K562 (cell line): ENCODE measurements around the gene USP10. TPM values are rescaled to one million over a fixed set of nuclear protein-coding genes. Genes with fewer than 3 reads are reported as not detected.

Experiments used
- ATAC-seq: fragments of 200-7000 bp; cut with Tn5 transposase; 3 replicates; pipeline ENCODE4 v1.9.1; 2020; ENCODE audit warnings: moderate library complexity
- BruUV-seq: library from RNA; stranded (reverse); fragments of 400-500 nt; replicated peaks from 2 replicates; lab custom pipeline; 2021; lab: Mats Ljungman, UMichigan
- CTCF ChIA-PET: fragments of 300-600 bp; formaldehyde crosslinking; extraction: SDS; loops from one replicate; lab custom pipeline; 2021; ENCODE audit warnings: low intra/inter-chr PET ratio; lab: Yijun Ruan, JAX
- POLR2A ChIA-PET: fragments of 300-600, 350-650 bp; sonication (Branson Sonifier 250); formaldehyde crosslinking; extraction: SDS; loops from one replicate; lab custom pipeline; 2021; ENCODE audit warnings: antibody characterized with exemption, inconsistent platforms; lab: Yijun Ruan, JAX
- DNase-seq, 4 experiments: peaks; one replicate each; pipeline versions ENCODE4 v3.0.0 to v3.0.0-alpha.2; 2011 to 2018; ENCODE audit warnings: low spot score in 3 of 4, mixed read lengths in 3 of 4; ENCODE audit errors: extremely low read depth in 1 of 4
- FAIRE-seq: peaks from 2 replicates; lab custom pipeline; 2011; peaks lifted over from hg19 to GRCh38; lab: Jason Lieb, UNC
- H2AFZ ChIP-seq: 2 replicates; pipeline ENCODE4 v1.6.0; 2011; ENCODE audit warnings: low read depth, low read length, control low read depth, inconsistent platforms
- H3K27ac ChIP-seq: fragments of 200-600 bp; 3 replicates; pipeline ENCODE4 v1.8.0; 2011; ENCODE audit warnings: low read depth, mild to moderate bottlenecking, control low read depth, inconsistent platforms, low read length, moderate library complexity, mixed read lengths; ENCODE audit errors: extremely low read depth
- H3K27me3 ChIP-seq, 2 experiments: fragments of 300-600 bp in 1 of 2; 2 replicates in 1 of 2; 3 replicates in 1 of 2; pipeline versions ENCODE4 v1.6.0 to v1.8.0; 2011; ENCODE audit warnings: inconsistent platforms in 2 of 2, low read length in 2 of 2, mild to moderate bottlenecking in 1 of 2, mixed read lengths in 1 of 2, moderate library complexity in 1 of 2; ENCODE audit not compliant: control insufficient read depth in 2 of 2, insufficient read depth in 2 of 2
- H3K36me3 ChIP-seq: fragments of 300-600 bp; 3 replicates; pipeline ENCODE4 v1.8.0; 2011; ENCODE audit warnings: mild to moderate bottlenecking, low read length, inconsistent platforms; ENCODE audit not compliant: control insufficient read depth, insufficient read depth
- H3K4me1 ChIP-seq, 2 experiments: fragments of 200-600 bp in 1 of 2; replicated peaks in 1 of 2; 2 replicates in 1 of 2; 3 replicates in 1 of 2; pipeline versions ENCODE4 v1.5.1 to v1.8.0; 2011; ENCODE audit warnings: inconsistent platforms in 2 of 2, low read length in 2 of 2, mild to moderate bottlenecking in 1 of 2, mixed read lengths in 1 of 2, moderate library complexity in 1 of 2; ENCODE audit not compliant: control insufficient read depth in 2 of 2, insufficient read depth in 2 of 2
- H3K4me2 ChIP-seq: 2 replicates; pipeline ENCODE4 v1.6.1; 2011; ENCODE audit warnings: low read length, control low read depth, inconsistent platforms, mixed read lengths; ENCODE audit not compliant: insufficient read depth
- H3K4me3 ChIP-seq: fragments of 200-600 bp; sonication (generic), shearing (Covaris generic); 2 replicates; pipeline ENCODE4 v1.5.1; 2016; ENCODE audit warnings: control low read depth, inconsistent platforms
- H3K79me2 ChIP-seq: fragments of 200-600 bp; 3 replicates; pipeline ENCODE4 v1.8.0; 2011; ENCODE audit warnings: low read length, inconsistent platforms; ENCODE audit not compliant: control insufficient read depth, insufficient read depth
- H3K9ac ChIP-seq, 2 experiments: 2 replicates each; pipeline versions ENCODE4 v1.6.0 to v1.6.1; 2011; ENCODE audit warnings: low read depth in 2 of 2, low read length in 2 of 2, control low read depth in 1 of 2, inconsistent platforms in 1 of 2, mild to moderate bottlenecking in 1 of 2, mixed read lengths in 1 of 2; ENCODE audit not compliant: insufficient read depth in 1 of 2
- H3K9me1 ChIP-seq: one replicate; pipeline ENCODE4 v1.6.0; 2011; ENCODE audit warnings: inconsistent platforms, mild to moderate bottlenecking, low read length, moderate library complexity; ENCODE audit not compliant: control insufficient read depth, insufficient read depth
- H3K9me3 ChIP-seq: replicated peaks from 2 replicates; pipeline ENCODE4 v1.5.1; 2011; ENCODE audit warnings: low read depth, low read length, inconsistent platforms; ENCODE audit not compliant: control insufficient read depth, insufficient read depth
- H4K20me1 ChIP-seq: replicated peaks from 2 replicates; pipeline ENCODE4 v1.6.1; 2011; ENCODE audit warnings: low read length, inconsistent platforms, mixed read lengths; ENCODE audit not compliant: control insufficient read depth, insufficient read depth
- CAMTA2 ChIP-seq: fragments of 250-450 bp; sonication (Bioruptor Pico); conservative IDR thresholded peaks from 2 replicates; pipeline ENCODE4 v1.5.1; 2022
- CC2D1A ChIP-seq: fragments of 450-650 bp; IDR thresholded peaks from 2 replicates; pipeline ENCODE4 v1.6.1; 2017; ENCODE audit warnings: mild to moderate bottlenecking
- CEBPB ChIP-seq: fragments of 450-650 bp; IDR thresholded peaks from 2 replicates; pipeline ENCODE4 v1.6.1; 2016; ENCODE audit warnings: missing genetic modification characterization, missing compliant biosample characterization
- CREB1 ChIP-seq, 2 experiments: sonication (generic) in 1 of 2; formaldehyde crosslinking in 1 of 2; IDR thresholded peaks; 2 replicates each; pipeline versions ENCODE4 v1.6.1 to v1.8.0; 2012 to 2022; ENCODE audit warnings: inconsistent platforms in 1 of 2, mild to moderate bottlenecking in 1 of 2, missing genetic modification reagents in 1 of 2, moderate library complexity in 1 of 2
- CSDE1 ChIP-seq, 2 experiments: fragments of 450-650 bp; IDR thresholded peaks; 2 replicates each; pipeline ENCODE4 v1.6.1; 2016; ENCODE audit warnings: mild to moderate bottlenecking in 1 of 2
- E2F8 ChIP-seq: fragments of 450-650 bp; IDR thresholded peaks from 2 replicates; pipeline ENCODE4 v1.7.1; 2018; ENCODE audit warnings: mild to moderate bottlenecking, low read depth; ENCODE audit not compliant: partially characterized antibody
- POLR2H ChIP-seq: IDR thresholded peaks from 2 replicates; pipeline ENCODE4 v1.6.1; 2016; ENCODE audit warnings: missing genetic modification characterization, low read depth, mild to moderate bottlenecking, control low read depth, missing compliant biosample characterization, moderate library complexity
- ZNF124 ChIP-seq: sonication (generic); formaldehyde crosslinking; IDR thresholded peaks from 2 replicates; pipeline ENCODE4 v1.8.1; 2022; ENCODE audit warnings: missing genetic modification reagents
- WGBS: fragments of 100-300 bp; shearing (Covaris generic); methylation state at CpG from one replicate; pipeline ENCODE4 v1.1.6; 2016; ENCODE audit warnings: low coverage, mixed read lengths; ENCODE audit not compliant: insufficient coverage; ENCODE audit errors: missing lambda C conversion rate; 5-methylcytosine and 5-hydroxymethylcytosine counted together
- in situ Hi-C: fragments of 300-500 bp; cut with MboI; formaldehyde crosslinking; loops from 4 replicates; pipeline ENCODE4 v1.15.0; 2018; ENCODE audit warnings: inconsistent platforms, mixed read lengths
- intact Hi-C: fragments of 100-400 bp; cut with micrococcal nuclease; formaldehyde crosslinking; loops from 2 replicates; pipeline ENCODE4 v1.14.2; 2022
- polyA plus RNA-seq, 8 experiments: library from polyadenylated mRNA; depleted of rRNA in 4 of 8; stranded (reverse) in 5 of 8; unstranded in 3 of 8; fragments of >200 nt; fragmentation: Nextera tagmentation in 2 of 8; fragmentation: Illumina TruSeq in 1 of 8; extraction: Ambion mirVana in 2 of 8; extraction: Trizol in 1 of 8; gene quantifications; 2 replicates each; pipeline versions ENCODE4 v1.2.1 to v1.2.3, GENCODE V29; 2011 to 2014; ENCODE audit warnings: inconsistent platforms in 1 of 8, missing spikeins in 1 of 8
- total RNA-seq, 7 experiments: library from RNA; depleted of rRNA in 6 of 7; stranded (reverse); fragments of >200 nt in 6 of 7; fragmentation: Illumina TruSeq in 2 of 7; extraction: Trizol in 2 of 7; gene quantifications; 2 replicates each; pipeline versions ENCODE4 v1.2.1 to v1.2.3, GENCODE V29; 2011 to 2021; ENCODE audit warnings: low replicate concordance in 1 of 7

Gene USP10
- total and polyA plus RNA-seq, 9 of the 15 experiments (the other 6 are each of a cell fraction or from before 2014, with no cell fraction given), result 61.7 to 197 (median 116) TPM

GRCh38 chr16:84768061-84768807 is 68.4 kb downstream of the USP10 start:
- CTCF ChIA-PET, result no interaction called here
- no peak for DNase-seq
- Histone ChIP-seq H3K36me3 (peaks cover 90% of the 10 kb centered on the region), H4K20me1 (peaks cover 7% of the 10 kb centered on the region; the same call in 1 of the 2 replicates), H3K79me2 (peaks cover 8% of the 10 kb centered on the region; the same call in 1 of the 3 replicates), H3K27ac (no peak overlapping the region), H3K9ac (no peak overlapping the region), H3K27me3 (no peaks in the 10 kb centered on the region), H2AFZ (no peak overlapping the region), H3K9me1 (no peaks in the 10 kb centered on the region), H3K4me2 (no peak overlapping the region), H3K9me3 (no peaks in the 10 kb centered on the region), H3K4me3 (no peak overlapping the region), H3K4me1 (no peaks in the 10 kb centered on the region)
- WGBS, result 87% methylated on average over 4 of the region's 4 CpGs
- POLR2A ChIA-PET, result interaction anchor here (1.1 to 1.3 kb wide), 2 partner anchors 13 to 21 kb away, joined by 3 read pairs; no protein-coding TSS in a partner anchor
- in situ Hi-C loops (no loop called here), intact Hi-C loops (no loop called here)
- no peak for FAIRE-seq
- no peak for TF ChIP-seq POLR2H
- 0 out of 2 replicates have a peak, but pooled peaks have one; percentile 28 for TF ChIP-seq CEBPB
- BruUV-seq, result no TSS peak
- ATAC-seq, result no peak

DNA sequence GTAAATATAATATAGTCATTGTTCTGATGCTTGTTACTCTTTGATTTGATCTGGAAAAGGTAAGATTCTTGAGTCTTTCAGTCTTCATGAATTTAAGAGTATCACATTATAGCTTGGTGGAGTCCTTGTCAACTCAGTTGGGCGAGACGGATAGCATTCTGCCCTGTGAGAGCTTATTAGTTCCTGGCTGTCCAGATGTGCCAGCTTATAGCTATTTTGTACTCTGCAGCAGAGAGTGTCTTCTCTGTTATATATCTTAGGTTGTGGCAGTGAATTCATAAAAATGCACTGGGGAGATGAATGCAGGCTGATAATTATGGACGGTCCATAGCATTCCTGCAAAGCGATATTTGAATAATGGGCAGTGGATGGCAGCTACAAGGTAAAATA is 69.0 kb downstream of the USP10 start:
- H3K4me3 ChIP-seq, result no peak overlapping the region
- peaks cover 90% of the 10 kb centered on the region for H3K36me3 ChIP-seq
- H3K9me1 ChIP-seq, result no peaks in the 10 kb centered on the region
- H3K79me2 ChIP-seq, result peaks cover 8% of the 10 kb centered on the region; the same call in 1 of the 3 replicates
- whole genome bisulfite sequencing, result 96% methylated on average over 4 of the region's 4 CpGs
- no peaks in the 10 kb centered on the region for H3K9me3 ChIP-seq
- FAIRE-seq (no peak), ATAC-seq (no peak), DNase-seq (no peak)
- in situ Hi-C loops (no loop called here), intact Hi-C loops (no loop called here)
- peaks cover 1% of the 10 kb centered on the region; the same call in 1 of the 2 replicates for H4K20me1 ChIP-seq
- H3K4me2 ChIP-seq, result no peak overlapping the region
- H3K4me1 ChIP-seq, result no peaks in the 10 kb centered on the region
- no peak overlapping the region for H3K27ac ChIP-seq
- H3K27me3 ChIP-seq, result no peaks in the 10 kb centered on the region
- no peak overlapping the region for H2AFZ ChIP-seq
- ChIA-PET CTCF (no interaction called here), POLR2A (interaction anchor here (0.7 to 1.3 kb wide), 4 partner anchors 13 to 1219 kb away, joined by 3 read pairs; no protein-coding TSS in a partner anchor)
- BruUV-seq, result no TSS peak
- TF ChIP-seq CC2D1A (no peak), CAMTA2 (CRISPR knock-in tag) (no peak), CSDE1 (IDR thresholded peaks at IDR 0.05) (no peak), E2F8 (no peak), CREB1 (IDR thresholded peaks at IDR 0.05) (no peak), CREB1 (CRISPR knock-in tag; IDR thresholded peaks at IDR 0.05) (no peak), ZNF124 (no peak)
- no peak overlapping the region for H3K9ac ChIP-seq
